Neural progenitor cell (in vitro differentiated cells): ENCODE results near the gene ZBTB46.

Experiments used
- CTCF ChIP-seq: fragments of 200-600 bp; sonication (generic); IDR thresholded peaks from 2 replicates; pipeline ENCODE4 v1.5.1; 2017; ENCODE audit warnings: antibody characterized with exemption, mild to moderate bottlenecking
- EZH2phosphoT487 ChIP-seq: fragments of 200-600 bp; sonication (generic); IDR thresholded peaks from 2 replicates; pipeline ENCODE4 v1.6.1; 2017; ENCODE audit warnings: antibody characterized with exemption

GRCh38 chr20:63772781-63773518, 58.1 kb downstream of the ZBTB46 start:
- TF ChIP-seq CTCF (no peak), EZH2phosphoT487 (no peak)
